Stimulated activated CD8-positive, alpha-beta memory T cell treated with anti-CD3 and anti-CD28 coated beads, Interleukin-4, amount 100 ng/mL, for 48 hours (primary cell): Measurements from ENCODE around the gene HDAC9.

Experiments used
- DNase-seq: peaks from one replicate; pipeline ENCODE4 v3.0.0-alpha.2; 2020

HDAC9 gene

GRCh38 chr7:18494821-18495408, 634 bp upstream of the HDAC9 start:
- DNase-seq: no peak

GRCh38 chr7:18496341-18496700, 772 bp downstream of the HDAC9 start:
- no peak for DNase-seq

GRCh38 chr7:18497082-18497481, 1.5 kb downstream of the HDAC9 start:
- DNase-seq: no peak

- no peak for DNase-seq
Observed at GRCh38 chr7:18497800-18498199, 2.3 kb downstream of the HDAC9 start.

- no peak for DNase-seq
Observed at GRCh38 chr7:18498341-18498740, 2.8 kb downstream of the HDAC9 start.

DNA sequence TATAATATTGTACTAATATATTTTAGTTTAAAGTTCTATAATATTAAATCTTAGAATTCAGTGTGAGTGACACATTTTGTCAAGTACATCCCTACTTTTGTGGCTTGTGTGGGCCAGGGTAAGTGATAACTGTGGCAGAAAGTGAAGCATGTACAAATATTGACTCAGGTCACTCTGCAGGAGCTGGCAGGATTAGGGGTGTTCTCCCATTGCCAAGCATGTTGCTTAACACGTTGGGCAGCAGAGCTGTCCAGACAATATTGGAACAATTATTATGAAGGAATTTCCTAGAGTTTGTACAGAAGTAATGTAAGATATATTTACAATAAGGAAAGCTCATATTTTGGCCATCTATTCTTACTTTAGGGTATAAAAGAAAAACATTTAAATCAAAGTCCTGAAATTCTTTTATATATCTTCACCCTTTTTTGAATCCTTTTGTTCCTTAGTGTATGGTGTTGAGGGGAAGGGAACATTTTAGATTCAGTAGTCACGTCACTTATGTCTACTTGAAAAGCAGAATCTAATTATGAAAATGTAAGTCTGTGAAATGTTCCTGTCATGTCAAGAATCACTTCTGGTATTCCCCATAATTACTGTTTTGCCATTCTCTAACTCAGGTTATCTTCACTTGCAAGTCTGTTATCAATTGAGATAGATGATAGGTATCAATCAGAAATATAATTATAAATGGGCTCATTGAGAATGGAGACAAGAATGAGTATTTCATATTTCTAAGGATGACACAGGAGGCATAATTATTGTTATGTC, 4.0 kb downstream of the HDAC9 start:
- DNase-seq: no peak

GRCh38 chr7:18503126-18503866, 7.7 kb downstream of the HDAC9 start:
- DNase-seq: no peak

DNA sequence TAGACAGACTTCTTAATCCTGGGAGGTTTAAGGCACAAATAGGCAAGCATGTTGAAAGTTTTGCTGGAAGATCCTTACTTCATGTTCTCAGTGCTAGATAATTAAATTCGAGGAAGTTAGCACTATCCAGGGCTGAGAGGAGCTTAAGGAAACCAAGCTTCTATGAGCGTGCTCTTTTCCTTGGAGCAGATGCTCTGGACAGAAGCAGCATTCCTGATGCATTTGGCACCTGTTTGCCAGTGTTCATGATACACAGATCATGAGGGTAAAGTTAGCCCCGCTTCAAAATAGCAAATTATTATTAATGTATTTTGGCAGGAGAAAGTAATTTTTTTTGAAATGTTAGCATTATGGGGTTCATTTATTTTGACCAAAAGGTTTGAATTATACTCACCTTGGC, 9.4 kb downstream of the HDAC9 start:
- no peak for DNase-seq

GRCh38 chr7:18505870-18506460, 10.4 kb downstream of the HDAC9 start:
- no peak for DNase-seq

GRCh38 chr7:18508443-18509427, 13.2 kb downstream of the HDAC9 start:
- no peak for DNase-seq

- DNase-seq: no peak
Observed at GRCh38 chr7:18509481-18509880, 13.9 kb downstream of the HDAC9 start.

DNA sequence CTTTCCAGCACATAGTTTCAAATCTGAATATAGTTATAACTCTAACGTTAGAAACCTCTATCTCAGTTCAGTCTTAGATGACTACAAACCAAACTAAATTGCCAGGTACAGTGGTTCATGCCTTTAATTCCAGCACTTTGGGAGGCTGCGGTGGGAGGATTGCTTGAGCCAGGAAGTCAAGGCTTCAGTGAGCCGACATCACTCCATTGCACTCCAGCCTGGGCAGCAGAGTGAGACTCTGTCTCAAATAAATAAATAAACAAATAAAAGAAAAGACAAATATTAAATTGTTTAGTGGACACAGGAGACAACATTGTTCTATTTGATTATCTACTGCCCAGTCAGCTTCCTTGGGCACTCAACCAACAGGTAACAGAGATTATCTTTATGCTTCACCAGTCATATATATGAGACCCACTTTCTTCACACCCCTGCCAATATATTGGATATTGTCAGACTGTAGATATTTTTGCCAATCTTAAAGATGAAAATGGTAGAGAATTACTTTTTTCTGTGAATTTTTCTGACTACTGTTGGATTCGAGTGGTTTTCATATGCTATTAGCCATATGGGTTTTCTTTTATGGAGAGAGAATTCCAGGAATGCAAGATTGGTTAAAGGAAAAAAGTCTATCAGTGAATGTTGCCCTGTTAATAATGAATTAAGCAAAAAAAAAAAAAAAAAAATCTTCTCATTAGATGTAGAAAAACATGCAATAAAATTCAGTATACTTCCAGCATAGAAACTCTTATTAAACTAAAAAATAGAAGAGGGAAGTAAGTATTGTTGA, 16.0 kb downstream of the HDAC9 start:
- no peak for DNase-seq

DNA sequence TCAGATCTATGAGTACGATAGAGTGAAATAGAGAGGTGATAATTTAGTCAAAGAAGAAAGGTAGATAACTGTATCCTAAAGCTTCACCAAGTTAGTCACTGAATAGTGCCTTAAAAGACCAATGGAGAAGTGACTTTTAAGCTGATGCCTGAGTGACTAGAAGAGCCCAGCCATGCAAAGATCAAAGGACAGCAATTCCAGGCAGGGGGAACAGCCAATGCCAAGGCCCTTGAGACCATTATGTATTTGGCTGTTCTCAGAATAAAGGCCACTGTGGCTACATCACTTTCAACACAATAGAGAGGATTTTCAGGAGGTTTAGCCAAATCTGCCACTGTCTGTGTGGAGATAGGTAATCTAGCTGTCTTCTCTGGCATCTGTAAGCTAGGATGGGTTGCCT, 17.8 kb downstream of the HDAC9 start:
- DNase-seq: no peak

- DNase-seq: no peak
Observed at GRCh38 chr7:18515067-18515466, 19.5 kb downstream of the HDAC9 start.

- no peak for DNase-seq
Observed at GRCh38 chr7:18517646-18518045, 22.1 kb downstream of the HDAC9 start.

GRCh38 chr7:18518555-18518954, 23.0 kb downstream of the HDAC9 start:
- DNase-seq: no peak

DNA sequence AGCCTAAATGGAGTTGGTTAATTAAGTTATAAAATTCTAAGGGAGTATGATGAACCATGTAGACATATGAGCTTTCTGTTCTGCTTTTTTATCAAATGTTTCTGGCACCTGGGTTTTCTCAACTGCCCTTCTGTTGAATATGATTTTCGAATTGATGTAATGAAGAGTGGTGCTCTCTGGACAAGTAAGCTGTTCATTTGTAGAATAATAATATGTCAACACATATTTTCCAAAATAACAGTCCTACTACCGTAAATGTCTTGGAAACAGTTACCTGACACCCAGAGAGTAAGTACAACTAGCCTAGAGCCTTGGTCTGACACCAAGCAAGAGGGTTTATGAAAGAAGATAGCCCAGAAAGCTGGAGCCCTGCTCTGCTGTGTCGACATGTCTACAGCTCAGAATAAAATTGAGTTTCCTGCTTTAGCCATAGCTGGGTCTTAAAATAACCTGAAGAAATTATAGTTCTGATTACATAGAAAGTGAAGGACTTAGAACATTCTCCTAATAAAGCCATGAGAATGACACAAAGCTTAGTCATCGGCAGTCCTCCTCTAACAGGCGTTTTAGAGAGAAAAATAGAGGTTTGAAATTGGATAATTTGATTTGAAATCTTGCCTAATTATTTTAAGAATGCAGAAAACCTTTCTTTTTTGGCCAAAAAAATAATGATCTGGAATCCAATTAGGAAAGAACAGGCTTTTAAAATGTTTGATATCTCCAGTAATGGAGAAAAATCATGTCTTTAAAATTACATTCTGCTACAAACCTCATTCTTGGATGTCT, 25.1 kb downstream of the HDAC9 start:
- DNase-seq: no peak

- DNase-seq: no peak
Observed at GRCh38 chr7:18521236-18521589, 25.7 kb downstream of the HDAC9 start.

GRCh38 chr7:18521945-18522566, 26.5 kb downstream of the HDAC9 start:
- DNase-seq: no peak

DNA sequence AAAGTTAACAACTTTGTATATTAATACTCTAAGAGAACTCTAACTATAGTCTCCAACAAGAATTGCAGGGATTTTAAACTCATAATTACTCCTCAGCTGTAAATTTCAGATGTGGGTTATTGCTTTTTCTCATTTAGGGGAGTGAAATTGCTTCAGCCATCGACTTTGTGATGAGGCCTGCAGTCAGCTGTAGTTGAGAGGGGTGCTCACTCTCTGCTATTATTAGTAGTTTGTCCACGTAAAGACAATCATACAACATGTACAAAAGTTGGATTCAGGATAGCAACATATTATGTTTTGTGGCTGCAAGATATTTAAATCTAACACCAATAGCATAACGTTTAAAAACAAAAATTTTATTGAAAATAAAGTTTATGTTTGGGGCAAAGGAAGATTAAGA, 28.7 kb downstream of the HDAC9 start:
- no peak for DNase-seq
